GM19467 (cell line): ENCODE measurements around the gene DDR1.
"Not testable (repeated sequence)": the region's sequence is repeated elsewhere in the genome, so short reads cannot be mapped to it uniquely, and the experiment has no call there.

ENCODE experiments used
- ATAC-seq: cut with Tn5 transposase; IDR thresholded peaks from one replicate; pipeline ENCODE4 v1.9.1; 2021; ENCODE audit warnings: mild to moderate bottlenecking, moderate library complexity; ENCODE audit not compliant: unreplicated experiment

The DDR1 gene

DNA sequence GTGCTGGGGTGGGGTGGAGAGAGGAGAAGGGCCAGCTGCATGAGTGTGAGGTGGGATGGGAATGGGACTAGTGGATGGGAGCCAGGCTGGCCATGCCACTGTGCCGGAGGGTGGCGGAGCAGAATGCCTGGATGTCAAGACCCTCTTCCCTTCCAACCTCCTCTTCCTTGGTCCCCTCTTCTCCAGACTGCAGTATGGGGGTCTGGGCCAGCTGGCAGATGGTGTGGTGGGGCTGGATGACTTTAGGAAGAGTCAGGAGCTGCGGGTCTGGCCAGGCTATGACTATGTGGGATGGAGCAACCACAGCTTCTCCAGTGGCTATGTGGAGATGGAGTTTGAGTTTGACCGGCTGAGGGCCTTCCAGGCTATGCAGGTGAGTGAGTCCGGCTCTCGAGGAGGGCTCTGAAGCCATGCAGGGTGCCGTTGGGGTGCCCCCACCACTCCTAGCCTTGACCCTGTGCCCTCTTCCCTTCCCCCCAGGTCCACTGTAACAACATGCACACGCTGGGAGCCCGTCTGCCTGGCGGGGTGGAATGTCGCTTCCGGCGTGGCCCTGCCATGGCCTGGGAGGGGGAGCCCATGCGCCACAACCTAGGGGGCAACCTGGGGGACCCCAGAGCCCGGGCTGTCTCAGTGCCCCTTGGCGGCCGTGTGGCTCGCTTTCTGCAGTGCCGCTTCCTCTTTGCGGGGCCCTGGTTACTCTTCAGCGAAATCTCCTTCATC is 7.7 kb downstream of the DDR1 start:
- no peak for ATAC-seq

DNA sequence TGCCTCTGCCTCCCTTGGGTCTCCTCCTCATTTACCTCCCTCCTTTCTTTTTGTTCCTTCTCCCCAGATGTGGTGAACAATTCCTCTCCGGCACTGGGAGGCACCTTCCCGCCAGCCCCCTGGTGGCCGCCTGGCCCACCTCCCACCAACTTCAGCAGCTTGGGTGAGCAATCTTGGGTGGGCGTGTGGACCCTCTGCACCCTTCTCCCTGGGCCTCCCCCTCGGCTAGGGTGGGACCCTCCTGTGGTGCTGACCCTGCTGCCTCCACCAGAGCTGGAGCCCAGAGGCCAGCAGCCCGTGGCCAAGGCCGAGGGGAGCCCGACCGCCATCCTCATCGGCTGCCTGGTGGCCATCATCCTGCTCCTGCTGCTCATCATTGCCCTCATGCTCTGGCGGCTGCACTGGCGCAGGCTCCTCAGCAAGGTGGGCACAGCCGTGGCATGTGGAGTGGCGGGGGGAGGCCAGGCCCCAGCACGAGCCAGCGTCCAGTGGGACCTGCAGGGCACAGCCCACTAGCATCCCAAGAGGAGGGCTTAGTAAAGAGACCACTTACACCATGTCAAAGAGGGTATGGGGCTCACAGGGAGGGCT is 8.8 kb downstream of the DDR1 start:
- ATAC-seq, result no peak

DNA sequence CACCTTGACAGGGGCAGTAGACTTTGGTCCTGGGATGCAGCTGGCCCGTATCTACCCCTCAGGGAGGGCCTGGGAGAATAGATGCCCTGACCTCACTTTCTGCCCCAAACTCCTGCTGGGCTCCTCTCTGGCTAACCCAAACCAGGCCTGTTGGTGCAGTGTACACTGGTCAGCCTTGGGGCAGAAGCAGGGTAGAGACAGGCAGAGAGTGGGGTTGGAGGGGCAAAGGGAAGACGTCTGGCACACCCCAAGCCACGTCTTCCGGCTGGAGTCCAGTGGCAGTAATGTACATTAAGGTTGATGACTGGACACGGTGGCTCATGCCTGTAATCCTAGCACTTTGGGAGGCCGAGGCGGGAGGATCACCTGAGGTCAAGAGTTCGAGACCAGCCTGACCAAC is 9.3 kb downstream of the DDR1 start:
- ATAC-seq, result no peak

DNA sequence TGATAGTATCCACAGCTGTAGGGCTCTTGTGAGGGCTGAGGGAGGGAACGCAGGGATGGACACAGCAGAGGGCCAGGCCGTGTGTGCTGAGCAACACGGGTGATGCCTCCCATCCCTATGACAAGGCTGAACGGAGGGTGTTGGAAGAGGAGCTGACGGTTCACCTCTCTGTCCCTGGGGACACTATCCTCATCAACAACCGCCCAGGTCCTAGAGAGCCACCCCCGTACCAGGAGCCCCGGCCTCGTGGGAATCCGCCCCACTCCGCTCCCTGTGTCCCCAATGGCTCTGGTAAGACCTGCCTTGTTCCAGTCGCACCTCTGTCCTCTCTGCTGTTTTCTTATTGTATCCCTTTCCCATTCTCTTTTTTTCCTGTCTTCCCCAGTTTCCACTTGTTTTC is 10.1 kb downstream of the DDR1 start:
- no peak for ATAC-seq

DNA sequence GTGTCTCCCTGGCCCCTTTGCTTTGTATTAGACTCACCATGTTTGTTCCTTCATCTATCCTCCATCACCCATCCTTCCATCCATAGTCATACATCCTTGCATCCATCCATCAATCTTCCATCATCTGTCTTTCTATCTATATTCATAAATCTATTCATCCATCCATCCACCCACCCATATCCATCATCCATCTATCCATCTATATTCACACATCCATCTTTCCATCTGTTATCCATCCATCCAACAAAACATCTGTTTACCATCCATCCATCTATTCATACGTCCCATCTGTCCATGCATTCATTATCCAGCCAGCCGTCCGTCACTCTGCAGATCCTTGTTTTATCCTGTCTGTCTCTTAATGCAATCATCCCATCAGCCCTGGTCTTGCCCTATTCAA is 10.6 kb downstream of the DDR1 start:
- ATAC-seq, result no peak

DNA sequence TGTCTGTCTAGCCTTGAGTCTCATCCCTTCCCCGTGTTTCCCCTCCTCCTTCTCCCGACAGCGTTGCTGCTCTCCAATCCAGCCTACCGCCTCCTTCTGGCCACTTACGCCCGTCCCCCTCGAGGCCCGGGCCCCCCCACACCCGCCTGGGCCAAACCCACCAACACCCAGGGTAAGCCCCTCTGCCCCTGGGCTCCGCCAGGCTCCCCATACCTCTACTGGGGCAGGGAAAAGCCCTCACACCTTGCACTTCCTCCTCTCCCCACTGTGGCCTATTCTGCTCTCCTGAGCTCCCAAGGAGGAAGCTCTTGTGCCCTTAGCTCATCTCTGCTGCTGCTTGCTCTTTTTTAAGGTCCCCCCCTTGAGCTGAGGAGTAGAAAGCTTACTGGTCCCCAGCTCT is 11.0 kb downstream of the DDR1 start:
- ATAC-seq, result no peak

DNA sequence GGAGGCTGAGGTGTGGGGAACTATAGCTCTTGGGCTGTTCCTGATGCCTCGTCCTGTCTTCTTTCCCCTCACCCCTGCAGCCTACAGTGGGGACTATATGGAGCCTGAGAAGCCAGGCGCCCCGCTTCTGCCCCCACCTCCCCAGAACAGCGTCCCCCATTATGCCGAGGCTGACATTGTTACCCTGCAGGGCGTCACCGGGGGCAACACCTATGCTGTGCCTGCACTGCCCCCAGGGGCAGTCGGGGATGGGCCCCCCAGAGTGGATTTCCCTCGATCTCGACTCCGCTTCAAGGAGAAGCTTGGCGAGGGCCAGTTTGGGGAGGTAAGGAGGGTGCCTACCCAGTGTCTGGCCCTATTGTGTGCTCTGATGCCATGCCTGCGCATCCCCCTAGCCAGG is 12.2 kb downstream of the DDR1 start:
- no peak for ATAC-seq

DNA sequence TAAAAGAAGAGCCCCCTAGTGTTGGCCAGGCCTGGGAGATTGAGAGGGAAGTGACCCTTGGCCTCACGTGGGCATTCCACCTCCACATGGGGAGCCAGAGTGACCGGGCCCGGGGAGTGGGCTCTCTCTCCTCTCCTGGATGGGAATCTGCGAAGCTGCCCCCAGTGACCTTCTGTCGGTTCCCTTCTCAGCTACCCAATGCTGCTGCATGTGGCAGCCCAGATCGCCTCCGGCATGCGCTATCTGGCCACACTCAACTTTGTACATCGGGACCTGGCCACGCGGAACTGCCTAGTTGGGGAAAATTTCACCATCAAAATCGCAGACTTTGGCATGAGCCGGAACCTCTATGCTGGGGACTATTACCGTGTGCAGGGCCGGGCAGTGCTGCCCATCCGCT is 13.6 kb downstream of the DDR1 start:
- no peak for ATAC-seq

DNA sequence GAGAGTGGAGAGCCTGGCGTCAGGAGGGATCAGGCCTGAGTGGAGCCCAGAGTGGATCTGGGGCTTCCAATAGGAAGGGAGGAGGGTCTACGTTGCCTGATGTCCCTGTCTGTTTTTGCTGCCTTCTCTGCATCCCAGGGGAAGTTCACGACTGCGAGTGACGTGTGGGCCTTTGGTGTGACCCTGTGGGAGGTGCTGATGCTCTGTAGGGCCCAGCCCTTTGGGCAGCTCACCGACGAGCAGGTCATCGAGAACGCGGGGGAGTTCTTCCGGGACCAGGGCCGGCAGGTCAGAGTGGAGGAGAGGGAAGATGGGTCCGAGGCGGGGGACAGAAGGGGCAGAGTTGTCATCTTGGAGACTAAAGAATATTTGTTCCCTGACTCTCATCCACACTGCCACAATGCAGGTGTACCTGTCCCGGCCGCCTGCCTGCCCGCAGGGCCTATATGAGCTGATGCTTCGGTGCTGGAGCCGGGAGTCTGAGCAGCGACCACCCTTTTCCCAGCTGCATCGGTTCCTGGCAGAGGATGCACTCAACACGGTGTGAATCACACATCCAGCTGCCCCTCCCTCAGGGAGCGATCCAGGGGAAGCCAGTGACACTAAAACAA is 14.5 kb downstream of the DDR1 start:
- no peak for ATAC-seq

DNA sequence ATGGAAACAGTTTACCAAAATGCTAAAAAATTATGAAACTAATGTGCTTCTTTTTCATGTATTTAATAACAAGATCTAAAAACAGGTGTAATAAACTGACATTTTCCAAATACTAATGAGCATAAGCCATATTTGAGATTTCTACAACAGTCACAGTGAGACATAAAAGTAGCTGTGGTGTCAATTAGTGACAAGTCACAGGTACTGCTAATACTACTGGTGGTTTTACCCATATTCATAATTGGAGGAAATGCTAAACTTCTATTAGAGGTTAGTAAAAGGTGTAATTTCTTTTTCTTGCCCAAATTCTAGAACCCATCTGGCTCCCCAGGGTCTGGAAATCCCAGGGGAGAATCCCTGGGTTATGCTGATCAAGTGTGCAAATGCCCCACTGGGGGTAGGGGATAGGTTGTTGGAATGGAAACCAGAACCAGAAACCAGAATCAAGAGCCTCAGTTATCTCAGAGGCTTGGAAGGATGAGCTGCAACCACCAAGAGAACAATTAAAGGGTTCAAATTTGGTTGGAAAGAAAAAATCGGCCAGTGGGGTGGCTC is 16.6 kb downstream of the DDR1 start:
- no peak for ATAC-seq

DNA sequence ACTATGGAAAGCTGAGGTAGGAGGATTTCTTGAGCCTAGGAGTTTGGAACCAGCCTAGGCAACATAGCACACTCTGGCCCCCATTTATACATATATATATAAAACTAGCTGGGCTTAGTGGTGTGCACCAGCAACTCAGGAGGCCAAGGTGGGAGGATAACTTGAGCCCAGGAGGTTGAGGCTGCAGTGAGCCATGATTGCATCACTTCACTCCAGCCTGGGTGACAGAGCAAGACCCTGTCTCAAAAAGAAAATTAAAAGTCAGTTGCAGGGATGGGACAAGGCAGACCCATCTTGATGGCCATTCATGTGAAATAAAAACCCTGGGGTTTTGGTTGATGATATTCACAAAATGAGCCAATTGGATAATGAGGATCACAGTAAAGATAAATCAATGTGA is 17.1 kb downstream of the DDR1 start:
- no peak for ATAC-seq

DNA sequence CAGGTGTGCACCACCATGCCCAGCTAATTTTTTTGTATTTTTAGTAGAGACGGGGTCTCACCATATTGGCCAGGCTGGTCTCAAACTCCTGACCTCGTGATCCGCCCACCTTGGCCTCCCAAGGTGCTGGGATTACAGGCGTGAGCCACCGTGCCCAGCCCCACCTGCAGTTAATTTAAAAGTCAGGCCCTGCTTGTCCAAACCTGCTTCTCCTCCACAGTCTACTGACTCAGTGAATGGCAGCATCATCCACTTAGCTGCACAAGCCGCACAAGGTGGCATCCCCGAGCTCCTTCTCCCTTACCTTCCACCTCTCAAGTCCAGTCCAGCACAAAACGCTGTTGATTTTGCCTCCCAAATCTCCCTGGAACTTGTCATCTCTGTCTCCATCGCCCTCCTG is 17.9 kb downstream of the DDR1 start:
- not testable (repeated sequence) for ATAC-seq

DNA sequence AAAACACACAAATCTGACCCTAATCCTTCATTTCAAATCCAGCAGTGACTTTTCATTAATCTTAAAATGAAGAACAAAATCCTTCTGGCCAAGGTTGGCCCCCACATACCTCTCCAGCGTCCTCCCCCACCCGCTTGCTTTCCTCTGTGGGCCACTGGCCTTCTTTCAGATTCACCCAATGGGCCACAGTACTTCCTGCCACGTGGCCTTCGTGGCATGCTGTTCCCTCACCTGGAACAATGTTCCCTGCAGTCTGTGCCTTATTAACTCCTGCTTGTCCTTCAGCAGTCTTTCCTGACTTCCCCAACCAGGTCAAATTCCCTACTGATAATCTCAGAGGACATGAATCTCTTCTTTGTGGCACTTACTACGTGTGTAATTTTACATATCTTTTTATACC is 18.4 kb downstream of the DDR1 start:
- ATAC-seq, result no peak

DNA sequence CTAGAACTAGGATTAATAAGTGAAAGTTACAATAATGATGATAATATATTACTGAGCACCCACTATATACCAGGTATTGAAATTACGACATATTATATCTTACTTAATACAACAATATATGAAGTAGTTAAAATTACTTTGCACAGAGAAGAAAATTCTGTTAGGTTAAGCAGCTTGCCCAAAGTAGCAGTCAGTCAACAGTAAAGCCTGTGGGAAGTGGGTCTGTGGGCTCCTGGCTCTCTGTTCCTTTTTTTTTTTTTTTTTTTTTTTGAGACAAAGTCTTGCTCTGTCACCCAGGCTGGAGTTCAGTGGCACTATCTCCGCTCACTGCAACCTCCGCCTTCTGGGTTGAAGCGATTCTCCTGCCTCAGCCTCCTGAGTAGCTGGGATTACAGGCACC is 18.9 kb downstream of the DDR1 start:
- ATAC-seq, result no peak

DNA sequence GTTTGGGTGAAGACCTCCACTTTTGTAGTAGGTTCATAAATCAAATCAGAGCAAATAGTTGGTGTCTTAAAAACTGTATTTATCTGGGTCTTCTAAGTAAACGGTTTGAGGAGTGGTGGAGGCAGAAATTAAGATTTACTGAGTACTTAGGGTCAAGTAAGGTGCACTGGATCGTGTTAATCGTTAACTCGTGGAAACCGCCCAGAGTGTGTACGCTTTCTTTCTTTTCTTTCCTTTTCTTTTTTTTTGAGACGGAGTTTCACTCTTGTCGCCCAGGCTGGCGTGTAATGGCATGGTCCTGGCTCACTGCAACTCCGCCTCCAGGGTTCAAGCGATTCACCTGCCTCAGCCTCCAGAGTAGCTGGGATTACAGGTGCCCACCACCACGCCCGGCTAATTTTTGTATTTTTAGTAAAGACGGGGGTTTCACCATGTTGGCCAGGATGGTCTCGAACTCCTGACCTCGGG is 23.0 kb downstream of the DDR1 start:
- ATAC-seq, result not testable (repeated sequence)

DNA sequence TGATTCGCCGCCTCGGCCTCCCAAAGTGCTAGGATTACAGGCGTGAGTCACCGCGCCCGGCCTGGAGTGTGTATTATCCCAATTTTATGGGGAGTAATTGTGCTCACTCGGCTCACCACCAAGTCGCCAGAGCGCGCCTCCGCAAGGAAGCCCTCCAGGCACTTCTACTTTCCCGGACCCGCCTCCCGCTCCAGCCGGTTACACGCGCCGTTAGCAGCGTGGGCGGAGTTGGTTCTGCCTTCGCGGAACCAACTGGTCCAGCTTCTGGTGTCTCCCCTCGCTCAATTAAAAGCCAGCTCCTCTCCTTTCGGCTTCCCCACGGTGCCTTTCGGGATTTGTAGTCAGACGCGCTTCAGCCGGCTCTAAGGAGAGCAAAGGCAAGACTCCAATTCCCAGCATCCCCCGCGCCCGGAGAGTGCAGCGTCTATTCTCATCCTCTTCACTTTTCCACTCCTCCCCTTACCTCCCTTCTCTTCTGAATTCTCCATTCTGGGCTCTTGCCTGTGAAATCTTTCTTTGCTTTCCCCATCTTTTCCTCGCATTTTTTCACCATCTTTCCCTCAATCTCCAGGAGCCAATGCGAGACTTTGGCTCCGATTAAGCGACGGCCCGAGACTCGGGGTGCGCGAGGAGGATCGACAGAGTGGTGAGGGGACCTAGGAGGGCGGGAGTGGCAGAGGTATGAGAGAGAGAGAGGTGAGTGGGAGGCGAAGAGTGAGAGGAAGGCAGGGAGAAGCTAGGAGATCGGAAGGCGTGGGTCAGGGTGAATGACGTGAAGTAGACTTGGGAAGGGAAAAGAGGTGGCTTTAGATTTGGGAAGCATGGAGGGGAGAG is 23.7 kb downstream of the DDR1 start, which contains the start of gene GTF2H4:
TSS of gene GTF2H4 (plus strand) at position 450 of the 834 bp plus-strand sequence.
- ATAC-seq, result peak; percentile 83

DNA sequence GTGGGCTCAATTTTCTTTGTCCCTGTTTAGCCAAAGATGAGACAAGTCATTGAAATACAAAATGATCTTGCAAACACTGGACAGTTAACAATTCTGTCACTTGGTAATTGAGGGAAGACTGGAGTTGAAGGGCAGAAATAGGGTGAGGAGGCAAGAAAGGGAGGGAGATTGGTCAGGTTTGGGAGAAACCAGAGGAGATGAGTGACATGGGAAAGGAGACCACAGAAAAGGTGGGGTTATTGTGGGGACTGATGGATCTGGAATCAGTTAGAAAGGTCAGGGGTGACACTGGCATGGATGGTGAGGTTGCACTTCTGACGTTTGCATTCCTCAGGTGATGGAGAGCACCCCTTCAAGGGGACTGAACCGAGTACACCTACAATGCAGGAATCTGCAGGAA is 24.4 kb downstream of the DDR1 start:
- no peak for ATAC-seq

DNA sequence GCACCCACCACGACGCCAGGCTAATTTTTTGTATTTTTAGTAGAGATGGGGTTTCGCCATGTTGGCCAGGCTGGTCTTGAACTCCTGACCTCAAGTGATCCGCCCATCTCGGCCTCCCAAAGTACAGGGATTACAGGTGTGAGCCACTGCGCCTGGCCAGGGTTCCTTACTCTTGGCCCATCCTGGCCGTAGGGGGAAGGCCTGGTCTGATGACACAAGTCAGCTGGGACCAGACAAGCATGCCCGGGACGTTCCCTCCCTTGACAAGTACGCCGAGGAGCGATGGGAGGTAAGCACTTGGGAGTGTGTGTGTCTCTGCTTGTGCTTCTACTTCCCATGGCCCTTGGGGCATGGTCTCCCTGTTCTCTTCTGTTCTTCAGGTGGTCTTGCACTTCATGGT is 26.2 kb downstream of the DDR1 start:
- not testable (repeated sequence) for ATAC-seq

DNA sequence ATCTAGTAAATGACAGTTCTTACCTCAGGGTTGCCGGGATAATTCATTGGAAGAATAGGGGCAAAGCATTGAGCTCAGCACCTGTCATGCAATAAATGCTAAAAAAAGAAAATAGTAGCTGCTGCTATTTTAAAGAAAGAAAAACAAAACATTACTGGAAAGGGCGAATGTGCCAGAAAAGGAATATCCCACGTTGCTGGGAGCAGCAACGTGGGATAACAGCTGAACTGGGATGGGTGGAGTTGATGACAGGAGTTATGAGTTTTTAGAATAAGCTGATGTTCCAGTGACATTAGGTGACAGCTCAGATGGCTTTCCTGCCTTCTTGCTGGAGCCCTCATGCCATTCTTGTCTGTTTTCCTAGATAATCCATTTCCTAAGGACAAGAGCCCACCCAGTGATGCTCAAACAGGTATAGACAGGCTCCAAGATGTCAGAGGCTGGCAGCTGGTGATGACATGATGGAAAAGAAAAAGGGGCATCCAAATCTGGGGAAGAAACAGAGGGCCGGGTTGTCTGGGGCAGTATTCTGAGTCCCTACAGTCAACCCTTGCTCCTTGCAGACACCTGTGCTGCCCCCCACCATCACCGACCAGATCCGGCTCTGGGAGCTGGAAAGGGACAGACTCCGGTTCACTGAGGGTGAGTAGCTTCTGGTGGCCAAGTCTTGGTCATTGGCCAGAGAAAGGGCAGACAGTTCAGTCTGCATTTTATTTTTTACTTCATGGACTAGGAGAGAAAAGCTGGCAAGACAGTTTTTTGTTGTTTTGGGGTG is 28.6 kb downstream of the DDR1 start:
- no peak for ATAC-seq

DNA sequence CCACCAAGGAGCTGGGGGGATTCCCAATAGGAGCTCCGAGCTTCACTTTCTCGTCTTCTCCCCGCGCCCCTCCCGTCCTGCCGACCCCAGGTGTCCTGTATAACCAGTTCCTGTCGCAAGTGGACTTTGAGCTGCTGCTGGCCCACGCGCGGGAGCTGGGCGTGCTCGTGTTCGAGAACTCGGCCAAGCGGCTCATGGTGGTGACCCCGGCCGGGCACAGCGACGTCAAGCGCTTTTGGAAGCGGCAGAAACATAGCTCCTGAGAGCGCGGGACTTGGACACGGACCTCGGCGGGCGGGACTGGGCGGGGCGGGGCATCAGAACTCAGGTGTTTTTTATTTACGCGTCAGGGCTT is 29.4 kb downstream of the DDR1 start:
- ATAC-seq, result peak; percentile 29
